HepG2 (cell line): ENCODE data around the gene CRTC2. TPM values are rescaled to one million over a fixed set of nuclear protein-coding genes. Genes with fewer than 3 reads are reported as not detected.
A peak's percentile ranks its signal among the peaks of the same experiment; 100 is the strongest.

Source experiments
- ATAC-seq: fragments of 200-7000 bp; cut with Tn5 transposase; 3 replicates; pipeline ENCODE4 v1.9.1; 2020; ENCODE audit warnings: mild to moderate bottlenecking, moderate library complexity
- BruUV-seq: library from RNA; stranded (reverse); fragments of 400-500 nt; replicated peaks from 2 replicates; lab custom pipeline; 2021; lab: Mats Ljungman, UMichigan
- CTCF ChIA-PET: fragments of 300-600 bp; formaldehyde crosslinking; extraction: SDS; loops from one replicate; lab custom pipeline; 2021; ENCODE audit warnings: low total read pairs, inconsistent platforms, low intra/inter-chr PET ratio; lab: Yijun Ruan, JAX
- POLR2A ChIA-PET: fragments of 350-600 bp; sonication (Branson Sonifier 250); formaldehyde crosslinking; loops from one replicate; lab custom pipeline; 2020; ENCODE audit warnings: antibody characterized with exemption, inconsistent platforms; lab: Yijun Ruan, JAX
- DNase-seq: peaks from one replicate; pipeline ENCODE4 v3.0.0-alpha.2; 2015; ENCODE audit warnings: low spot score
- FAIRE-seq: peaks from 3 replicates; lab custom pipeline; 2011; peaks lifted over from hg19 to GRCh38; lab: Jason Lieb, UNC
- H2AFZ ChIP-seq: one replicate; pipeline ENCODE4 v1.6.1; 2011; ENCODE audit warnings: low read length, inconsistent platforms
- H3K27ac ChIP-seq: fragments of 300-600 bp; 3 replicates; pipeline ENCODE4 v1.8.0; 2011; ENCODE audit warnings: mixed run types, mild to moderate bottlenecking, mixed read lengths, low read length, inconsistent platforms; ENCODE audit not compliant: insufficient read depth; ENCODE audit errors: extremely low read length
- H3K27me3 ChIP-seq, 2 experiments: fragments of 200-600 bp in 1 of 2; 2 replicates in 1 of 2; 3 replicates in 1 of 2; pipeline versions ENCODE4 v1.6.0 to v1.8.0; 2011; ENCODE audit warnings: low read length in 2 of 2, mild to moderate bottlenecking in 2 of 2, moderate library complexity in 2 of 2, inconsistent platforms in 1 of 2; ENCODE audit not compliant: insufficient read depth in 2 of 2, control insufficient read depth in 1 of 2
- H3K36me3 ChIP-seq, 2 experiments: fragments of 200-600 bp in 1 of 2; replicated peaks in 1 of 2; 2 replicates in 1 of 2; 3 replicates in 1 of 2; pipeline versions ENCODE4 v1.5.1 to v1.8.0; 2011; ENCODE audit warnings: low read length in 2 of 2, inconsistent platforms in 1 of 2; ENCODE audit not compliant: insufficient read depth in 2 of 2, control insufficient read depth in 1 of 2
- H3K4me1 ChIP-seq: 2 replicates; pipeline ENCODE4 v1.5.1; 2012; ENCODE audit warnings: low read length, inconsistent platforms; ENCODE audit not compliant: insufficient read depth
- H3K4me2 ChIP-seq: 2 replicates; pipeline ENCODE4 v1.6.0; 2011; ENCODE audit warnings: low read depth, low read length, inconsistent platforms
- H3K4me3 ChIP-seq, 3 experiments: fragments of 200-600 bp in 1 of 3; sonication (generic), shearing (Covaris generic) in 1 of 3; replicated peaks in 1 of 3; 2 replicates each; pipeline ENCODE4 v1.5.1; 2011 to 2016; ENCODE audit warnings: low read length in 3 of 3, inconsistent platforms in 2 of 3, low read depth in 2 of 3, mild to moderate bottlenecking in 2 of 3, control low read depth in 1 of 3, mixed read lengths in 1 of 3; ENCODE audit not compliant: insufficient read depth in 1 of 3
- H3K79me2 ChIP-seq: one replicate; pipeline ENCODE4 v1.6.1; 2011; ENCODE audit warnings: low read length, inconsistent platforms; ENCODE audit not compliant: insufficient read depth
- H3K9ac ChIP-seq: 2 replicates; pipeline ENCODE4 v1.6.0; 2011; ENCODE audit warnings: mild to moderate bottlenecking, low read depth, low read length, inconsistent platforms; ENCODE audit not compliant: insufficient read depth
- H3K9me3 ChIP-seq: 2 replicates; pipeline ENCODE4 v1.5.1; 2012; ENCODE audit warnings: mild to moderate bottlenecking, low read length
- H4K20me1 ChIP-seq: 2 replicates; pipeline ENCODE4 v1.6.0; 2011; ENCODE audit warnings: inconsistent platforms, mild to moderate bottlenecking, low read length, moderate library complexity; ENCODE audit not compliant: insufficient read depth
- ATF7 ChIP-seq, 2 experiments: fragments of 450-650 bp in 1 of 2; sonication (generic) in 1 of 2; formaldehyde crosslinking in 1 of 2; IDR thresholded peaks; 2 replicates each; pipeline versions ENCODE4 v1.4.0 to v1.6.1; 2016 to 2020; ENCODE audit warnings: antibody characterized with exemption in 1 of 2, mild to moderate bottlenecking in 1 of 2, missing genetic modification reagents in 1 of 2
- KLF16 ChIP-seq, 2 experiments: sonication (generic) in 1 of 2; formaldehyde crosslinking in 1 of 2; IDR thresholded peaks; 2 replicates each; pipeline versions ENCODE4 v1.6.1 to v1.8.0; 2016 to 2023; ENCODE audit warnings: missing genetic modification reagents in 2 of 2, missing compliant biosample characterization in 1 of 2
- PPARG ChIP-seq: conservative IDR thresholded peaks from 2 replicates; pipeline ENCODE4 v1.6.1; 2016; ENCODE audit warnings: missing biosample characterization, missing genetic modification reagents
- TBX2 ChIP-seq: sonication (generic); formaldehyde crosslinking; IDR thresholded peaks from 2 replicates; pipeline ENCODE4 v1.5.0; 2020; ENCODE audit warnings: missing genetic modification reagents, mild to moderate bottlenecking, borderline replicate concordance
- THYN1 ChIP-seq: sonication (generic); formaldehyde crosslinking; IDR thresholded peaks from 2 replicates; pipeline ENCODE4 v1.8.1; 2023; ENCODE audit warnings: low read depth, mild to moderate bottlenecking, moderate library complexity, missing genetic modification reagents, borderline replicate concordance
- UBTF ChIP-seq: sonication (generic); formaldehyde crosslinking; IDR thresholded peaks from 2 replicates; pipeline ENCODE4 v1.4.0; 2020; ENCODE audit warnings: mild to moderate bottlenecking, missing genetic modification reagents
- ZFP91 ChIP-seq: sonication (generic); formaldehyde crosslinking; IDR thresholded peaks from 2 replicates; pipeline ENCODE4 v1.9.0; 2022; ENCODE audit warnings: missing genetic modification reagents, mild to moderate bottlenecking, borderline replicate concordance
- ZNF260 ChIP-seq: sonication (generic); formaldehyde crosslinking; IDR thresholded peaks from 2 replicates; pipeline ENCODE4 v1.4.0; 2020; ENCODE audit warnings: missing genetic modification reagents, low read depth, mild to moderate bottlenecking, borderline replicate concordance
- ZNF264 ChIP-seq: sonication (generic); formaldehyde crosslinking; IDR thresholded peaks from 2 replicates; pipeline ENCODE4 v1.4.0; 2020; ENCODE audit warnings: missing genetic modification reagents
- ZSCAN31 ChIP-seq: sonication (generic); formaldehyde crosslinking; IDR thresholded peaks from 2 replicates; pipeline ENCODE4 v1.5.0; 2020; ENCODE audit warnings: low read depth, mild to moderate bottlenecking, missing genetic modification reagents
- WGBS: methylation state at CpG from one replicate; pipeline ENCODE4 v1.1.6; 2017; ENCODE audit warnings: low lambda C conversion rate; 5-methylcytosine and 5-hydroxymethylcytosine counted together
- in situ Hi-C: cut with HindIII; loops from 2 replicates; pipeline ENCODE4 v1.10.0; 2017; ENCODE audit warnings: low pct_unique_long_range_greater_than_20kb; ENCODE audit not compliant: extremely low pct_ligation_motif_present
- intact Hi-C: fragments of 100-400 bp; cut with micrococcal nuclease; formaldehyde crosslinking; loops from one replicate; pipeline ENCODE4 v1.10.0; 2022; ENCODE audit not compliant: unreplicated experiment
- polyA plus RNA-seq, 8 experiments: library from polyadenylated mRNA; depleted of rRNA in 3 of 8; stranded (reverse) in 7 of 8; unstranded in 1 of 8; fragments of >200 nt; fragmentation: Illumina TruSeq in 4 of 8; extraction: Trizol in 4 of 8; gene quantifications; 2 replicates each; pipeline versions ENCODE4 v1.2.1 to v1.2.3, GENCODE V29; 2011 to 2016; ENCODE audit warnings: low read depth in 4 of 8, missing spikeins in 1 of 8, mixed read lengths in 1 of 8; ENCODE audit not compliant: insufficient read depth in 1 of 8
- total RNA-seq, 5 experiments: library from RNA; depleted of rRNA; stranded (reverse); fragments of >200 nt; fragmentation: Illumina TruSeq; extraction: Trizol; gene quantifications; 2 replicates each; pipeline ENCODE4 v1.2.3, GENCODE V29; 2016; ENCODE audit warnings: low read depth in 1 of 5

CRTC2 gene
- total and polyA plus RNA-seq, 2 of the 13 experiments (the other 11 are each of a cell fraction or from before 2014, with no cell fraction given): 6.1 to 26.7 TPM

GRCh38 chr1:153926405-153926804, 32.0 kb downstream of the CRTC2 start:
- Histone ChIP-seq H3K9ac (no peak overlapping the region), H3K79me2 (peaks cover 7% of the 10 kb centered on the region), H4K20me1 (peaks cover 6% of the 10 kb centered on the region), H3K9me3 (no peaks in the 10 kb centered on the region), H2AFZ (no peak overlapping the region), H3K4me2 (no peak overlapping the region), H3K4me3 (no peak overlapping the region), H3K27ac (no peak overlapping the region), H3K36me3 (peaks cover 1 to 6% of the 10 kb centered on the region in 2 experiments; a peak in 2 of 5 replicates), H3K27me3 (no peaks in the 10 kb centered on the region; a peak in 2 of 5 replicates), H3K4me1 (peaks cover 13% of the 10 kb centered on the region)
- BruUV-seq: no TSS peak
- CTCF ChIA-PET: no interaction called here
- in situ Hi-C loops (no loop called here), intact Hi-C loops (no loop called here)
- ATAC-seq: no peak
- POLR2A ChIA-PET: no interaction called here
- no peak for FAIRE-seq
- no peak for DNase-seq
- 77% methylated on average over 4 of the region's 4 CpGs for WGBS
- TF ChIP-seq THYN1 (no peak), ATF7 (IDR thresholded peaks at IDR 0.05) (peak; percentile 54; the same call in 1 of the 2 replicates), ATF7 (CRISPR knock-in tag; IDR thresholded peaks at IDR 0.05) (no peak)

GRCh38 chr1:153922972-153923925, 35.2 kb downstream of the CRTC2 start, which contains the start of gene GATAD2B:
GATAD2B (minus strand) TSS chr1:153922972; CDS start chr1:153828347, 94,625 bp downstream.
- peak; percentile 95 for ATAC-seq
- POLR2A ChIA-PET: interaction anchor here (0.6 to 3.5 kb wide), 18 partner anchors 9 to 297 kb away, joined by 3 to 28 read pairs (median 6); partner anchors contain the start of genes CREB3L4, CRTC2, DENND4B and JTB
- peak; percentile 99 for DNase-seq
- peak within 1 kb of the TSS; percentile 83 for H3K27ac ChIP-seq
- H3K79me2 ChIP-seq: peaks cover 36% of the 10 kb centered on the region
- H4K20me1 ChIP-seq: peaks cover 22% of the 10 kb centered on the region
- CTCF ChIA-PET: no interaction called here
- H3K4me1 ChIP-seq: peaks cover 37% of the 10 kb centered on the region
- H3K9ac ChIP-seq: peak within 1 kb of the TSS; percentile 85
- 0% methylated on average over 20 of the region's 53 CpGs for WGBS
- in situ Hi-C loops (no loop called here), intact Hi-C loops (loop anchor here (5.0 kb wide), 1 partner anchor 34 kb away; the partner anchor contains the start of gene CRTC2)
- no peaks in the 10 kb centered on the region for H3K9me3 ChIP-seq
- peak within 1 kb of the TSS; percentile 94 for H2AFZ ChIP-seq
- peak; percentile 96 for FAIRE-seq
- H3K27me3 ChIP-seq: no peaks in the 10 kb centered on the region; a peak in 2 of 5 replicates
- BruUV-seq: TSS peak; percentile 97
- H3K4me2 ChIP-seq: peak within 1 kb of the TSS; percentile 90
- peak within 1 kb of the TSS; percentile 80 for H3K4me3 ChIP-seq
- no peaks in the 10 kb centered on the region; a peak in 2 of 5 replicates for H3K36me3 ChIP-seq
- TF ChIP-seq ZNF264 (CRISPR knock-in tag) (no peak), ZNF260 (CRISPR knock-in tag) (no peak), ZSCAN31 (CRISPR knock-in tag) (no peak), UBTF (CRISPR knock-in tag) (peak; percentile 21; the same call in 1 of the 2 replicates), KLF16 (CRISPR knock-in tag; IDR thresholded peaks at IDR 0.05) (peak in 1 of 2 experiments; percentile 78; a peak in 1 of 4 replicates), ZFP91 (CRISPR knock-in tag) (peak; percentile 59; the same call in 1 of the 2 replicates), TBX2 (CRISPR knock-in tag) (peak; percentile 64; the same call in 1 of the 2 replicates), PPARG (CRISPR knock-in tag) (0 out of 2 replicates have a peak, but pooled peaks have one; percentile 43)
